GM12801 (cell line): ENCODE results near the gene UBAC2.

Experiments used
- CTCF ChIP-seq: IDR thresholded peaks from one replicate; pipeline ENCODE4 v1.5.1; 2011; ENCODE audit warnings: control low read depth; ENCODE audit not compliant: insufficient read length; ENCODE audit errors: extremely low read depth

The UBAC2 gene

DNA sequence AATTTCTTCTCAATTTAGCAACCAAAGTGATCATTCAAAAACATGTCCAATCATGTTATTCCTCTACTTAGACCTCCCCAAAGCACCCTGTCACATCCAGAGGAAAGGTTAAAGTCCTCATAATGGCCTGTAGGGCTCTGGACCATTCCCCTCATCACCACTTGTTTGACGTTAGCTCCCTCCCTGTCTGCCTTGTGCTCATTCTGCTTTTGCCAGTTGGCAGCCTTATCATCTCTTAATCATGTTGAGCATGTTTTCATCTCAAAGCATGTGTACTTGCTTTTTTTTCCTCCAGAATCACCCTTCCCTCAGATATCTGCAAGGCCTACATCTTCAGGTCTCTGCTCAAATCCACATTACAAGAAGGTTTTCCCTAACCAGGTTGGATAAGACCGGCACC is 25.9 kb downstream of the UBAC2 start:
- TF ChIP-seq CTCF: no peak

GRCh38 chr13:99227331-99227900 is 26.8 kb downstream of the UBAC2 start:
- no peak for TF ChIP-seq CTCF

DNA sequence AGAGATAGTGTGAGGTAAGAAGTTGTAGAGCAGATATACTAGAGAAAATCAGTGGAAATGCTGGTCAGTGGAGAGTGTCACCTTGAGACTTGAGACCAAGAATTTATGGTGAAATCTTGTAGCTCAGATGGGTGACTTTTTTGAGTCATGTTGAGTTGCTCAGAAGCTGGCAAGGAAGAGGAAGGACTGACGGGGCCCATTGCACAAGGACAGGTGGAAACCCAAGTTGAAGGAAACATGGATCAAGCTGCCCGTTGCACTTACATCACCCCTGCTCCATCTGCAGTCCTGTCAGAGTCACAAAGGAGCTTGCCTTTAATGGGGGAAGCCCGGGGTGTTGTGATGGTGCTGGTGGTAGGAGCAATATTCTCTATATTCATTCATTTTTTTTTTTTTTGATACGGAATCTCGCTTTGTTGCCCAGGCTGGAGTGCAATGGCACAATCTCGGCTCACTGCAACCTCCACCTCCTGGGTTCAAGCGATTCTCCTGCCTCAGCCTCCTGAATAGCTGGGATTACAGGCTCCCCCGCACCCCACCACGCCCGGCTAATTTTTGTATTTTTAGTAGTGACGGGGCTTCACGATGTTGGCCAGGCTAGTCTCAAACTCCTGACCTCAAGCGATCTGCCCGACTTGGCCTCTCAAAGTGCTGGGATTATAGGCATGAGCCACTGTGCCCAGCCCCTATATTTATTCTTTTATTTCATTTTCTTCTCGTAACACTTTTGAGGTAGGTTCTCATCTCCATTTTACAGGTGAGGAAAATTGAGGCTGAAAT is 27.4 kb downstream of the UBAC2 start:
- no peak for TF ChIP-seq CTCF

GRCh38 chr13:99228737-99229691 is 28.4 kb downstream of the UBAC2 start:
- TF ChIP-seq CTCF: no peak

- no peak for TF ChIP-seq CTCF
Observed at GRCh38 chr13:99230991-99231390, 30.3 kb downstream of the UBAC2 start.

DNA sequence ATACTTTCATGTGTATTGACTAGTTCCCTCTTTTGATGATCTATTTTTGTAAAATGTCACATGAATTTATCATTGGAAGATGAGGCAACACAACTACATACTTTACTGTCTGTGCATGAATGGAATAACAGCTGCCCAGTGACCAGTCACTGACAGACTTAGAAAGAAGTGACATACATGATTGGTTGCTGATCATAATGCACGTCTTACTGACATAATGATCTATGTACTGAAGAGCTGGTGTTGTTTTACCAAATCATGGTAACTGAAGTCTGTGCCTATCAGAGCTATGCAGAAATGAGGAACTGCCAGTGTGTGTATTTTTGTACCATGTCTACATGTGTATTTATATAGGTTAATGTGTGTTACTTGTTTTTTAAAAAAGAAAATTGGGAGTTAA is 31.1 kb downstream of the UBAC2 start:
- TF ChIP-seq CTCF: no peak
